ENCODE measurements around the gene CLCN2. TPM values are rescaled to one million over a fixed set of nuclear protein-coding genes. Genes with fewer than 3 reads are reported as not detected.

The CLCN2 gene
- total and polyA plus RNA-seq, 2 of the 8 experiments (the other 6 are each of a cell fraction or from before 2014, with no cell fraction given), result 13.7 to 16.1 TPM

DNA sequence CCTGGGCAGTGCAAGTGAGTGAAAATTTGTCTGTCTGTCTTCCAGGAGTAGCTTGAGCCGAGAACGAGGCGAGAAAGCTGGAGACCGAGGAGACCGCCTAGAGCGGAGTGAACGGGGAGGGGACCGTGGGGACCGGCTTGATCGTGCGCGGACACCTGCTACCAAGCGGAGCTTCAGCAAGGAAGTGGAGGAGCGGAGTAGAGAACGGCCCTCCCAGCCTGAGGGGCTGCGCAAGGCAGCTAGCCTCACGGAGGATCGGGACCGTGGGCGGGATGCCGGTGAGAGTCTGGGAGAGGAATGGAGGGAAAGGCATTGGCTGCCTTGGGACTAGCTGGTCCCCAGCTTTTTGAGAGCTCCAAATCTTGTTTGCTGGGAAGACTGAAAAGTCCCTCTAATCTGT is 34.2 kb downstream of the CLCN2 start:
- Histone ChIP-seq H3K4me1 (replicated peaks in 1 of 4; ENCODE audit: control insufficient read depth in 3 of 4, insufficient read depth in 4 of 4, low read length in 3 of 4) (no peaks in the 10 kb centered on the region), H3K4me3 (ENCODE audit: extremely low read depth in 1 of 4, insufficient read depth in 2 of 4, low read depth in 3 of 4, low read length in 4 of 4) (no peak overlapping the region), H4K91ac (replicated peaks; ENCODE audit: insufficient read length, low read length) (no peak overlapping the region), H3K14ac (ENCODE audit: insufficient read length) (no peak overlapping the region), H4K20me1 (replicated peaks in 1 of 2; ENCODE audit: control insufficient read depth in 1 of 2, insufficient read depth in 2 of 2, low read length in 2 of 2) (peaks cover 12 to 20% of the 10 kb centered on the region in 2 experiments), H3K9me3 (ENCODE audit: insufficient read depth in 2 of 2, low read depth in 1 of 2, low read length in 1 of 2) (no peaks in the 10 kb centered on the region), H2BK5ac (ENCODE audit: low read depth, low read length) (no peak overlapping the region), H3K4me2 (ENCODE audit: insufficient read depth in 1 of 2, low read depth in 2 of 2, low read length in 2 of 2) (no peak overlapping the region), H3K79me2 (ENCODE audit: control insufficient read depth in 1 of 2, insufficient read depth in 2 of 2, low read length in 2 of 2) (peaks cover 0 to 4% of the 10 kb centered on the region in 2 experiments; a peak in 1 of 4 replicates), H3K27me3 (replicated peaks in 1 of 4; ENCODE audit: control insufficient read depth in 3 of 4, extremely low read depth in 1 of 4, insufficient read depth in 3 of 4, low read length in 3 of 4) (no peaks in the 10 kb centered on the region), H3K36me3 (ENCODE audit: control insufficient read depth in 2 of 4, insufficient read depth in 4 of 4, low read length in 3 of 4) (peaks cover 74 to 99% (median 92%) of the 10 kb centered on the region in 4 experiments), H3K23ac (ENCODE audit: insufficient read length) (no peak overlapping the region), H2AK5ac (ENCODE audit: low read depth, low read length) (no peak overlapping the region), H2AFZ (ENCODE audit: low read length) (no peak overlapping the region), H3K79me1 (ENCODE audit: low read depth, low read length) (peaks cover 5% of the 10 kb centered on the region), H3K23me2 (ENCODE audit: low read depth, low read length) (no peaks in the 10 kb centered on the region), H3K9ac (replicated peaks in 1 of 4; ENCODE audit: extremely low read depth in 1 of 4, low read depth in 3 of 4, low read length in 3 of 4) (no peak overlapping the region), H2BK15ac (ENCODE audit: low read length) (no peak overlapping the region), H3K4ac (replicated peaks; ENCODE audit: insufficient read length, low read depth, low read length) (no peak overlapping the region), H3K18ac (ENCODE audit: extremely low read depth, low read length) (no peak overlapping the region), H2BK20ac (ENCODE audit: low read length) (no peak overlapping the region), H3K56ac (replicated peaks; ENCODE audit: insufficient read length, low read depth, low read length) (no peak overlapping the region), H3K27ac (ENCODE audit: low read depth, low read length) (no peak overlapping the region), H2BK12ac (ENCODE audit: low read depth, low read length) (no peak overlapping the region), H4K8ac (ENCODE audit: extremely low read depth, insufficient read depth, low read length) (no peak overlapping the region; the same call in 1 of the 2 replicates), H4K5ac (ENCODE audit: insufficient read length, low read depth, low read length) (no peak overlapping the region), H2BK120ac (replicated peaks; ENCODE audit: low read depth, low read length) (no peak overlapping the region)
- TF ChIP-seq BACH1 (IDR thresholded peaks at IDR 0.05; ENCODE audit: low read length), result no peak
- TF ChIP-seq SIN3A (conservative IDR thresholded peaks at IDR 0.05 in 1 of 2, IDR thresholded peaks at IDR 0.05 in 1 of 2; ENCODE audit: low read depth in 1 of 2, low read length in 2 of 2), result no peak
- TF ChIP-seq KDM4A (IDR thresholded peaks at IDR 0.05; ENCODE audit: low read depth, low read length, severe bottlenecking), result no peak
- no peak for TF ChIP-seq EP300 (IDR thresholded peaks at IDR 0.05; ENCODE audit: borderline replicate concordance in 1 of 2, low read depth in 2 of 2, low read length in 2 of 2)
- WGBS, 2 experiments (ENCODE audit: extremely low coverage in 1 of 2, insufficient coverage in 1 of 2, insufficient read length in 1 of 2, insufficient replicate concordance in 2 of 2, low coverage in 1 of 2, low lambda C conversion rate in 2 of 2, missing lambda C conversion rate in 1 of 2), result 98% methylated on average over 11 of the region's 21 CpGs; no CpG with 5 or more reads in 1 of the 2 experiments
- FAIRE-seq (no peak), DNase-seq (ENCODE audit: low read depth in 1 of 2, low spot score in 2 of 2) (no peak)
- ChIA-PET CTCF (ENCODE audit: partially characterized antibody) (interaction anchor here (0.5 to 1.6 kb wide), 5 partner anchors 18 to 1037 kb away, joined by 3 to 10 read pairs (median 3); no protein-coding TSS in a partner anchor), POLR2A (ENCODE audit: partially characterized antibody) (interaction anchor here (0.7 to 9.8 kb wide), 14 partner anchors 8 to 129 kb away, joined by 3 to 148 read pairs (median 5); partner anchors contain the start of genes CAMK2N2 and EIF4G1)
